ENCODE data around the gene ZNF783. TPM values are rescaled to one million over a fixed set of nuclear protein-coding genes. Genes with fewer than 3 reads are reported as not detected.

Gene ZNF783
- total and polyA plus RNA-seq, 2 experiments from 2014 or later: 7.8 to 7.9 TPM

GRCh38 chr7:149278396-149278795 lies 16.4 kb downstream of the ZNF783 start:
- peaks cover 5% of the 10 kb centered on the region for H3K9me3 ChIP-seq (ENCODE audit: low read depth)
- H3K9me2 ChIP-seq (replicated peaks; ENCODE audit: insufficient read depth): no peaks in the 10 kb centered on the region
- TF ChIP-seq CTCF (IDR thresholded peaks at IDR 0.05; ENCODE audit: poor library complexity): no peak
- TF ChIP-seq EZH2phosphoT487 (IDR thresholded peaks at IDR 0.05; ENCODE audit: low read depth, severe bottlenecking, unreplicated experiment): no peak
- no peak for TF ChIP-seq EZH2 (IDR thresholded peaks at IDR 0.05; ENCODE audit: borderline replicate concordance)
- no peaks in the 10 kb centered on the region for H3K79me2 ChIP-seq
- no peaks in the 10 kb centered on the region for H4K20me1 ChIP-seq (ENCODE audit: insufficient read depth, poor library complexity, severe bottlenecking)
- no peak for DNase-seq (ENCODE audit: low spot score)
- no peak overlapping the region for H3K4me2 ChIP-seq
- no peaks in the 10 kb centered on the region for H3K4me1 ChIP-seq (ENCODE audit: insufficient read depth)
- H3K4me3 ChIP-seq: no peak overlapping the region
- H3K27ac ChIP-seq: no peak overlapping the region
- H2AFZ ChIP-seq: no peak overlapping the region
- 96% methylated on average over 11 of the region's 11 CpGs for WGBS (ENCODE audit: low lambda C conversion rate, missing lambda C conversion rate)
- no peaks in the 10 kb centered on the region for H3K27me3 ChIP-seq
- peaks cover 3% of the 10 kb centered on the region for H3K36me3 ChIP-seq (replicated peaks; ENCODE audit: insufficient read depth, low read depth)

DNA sequence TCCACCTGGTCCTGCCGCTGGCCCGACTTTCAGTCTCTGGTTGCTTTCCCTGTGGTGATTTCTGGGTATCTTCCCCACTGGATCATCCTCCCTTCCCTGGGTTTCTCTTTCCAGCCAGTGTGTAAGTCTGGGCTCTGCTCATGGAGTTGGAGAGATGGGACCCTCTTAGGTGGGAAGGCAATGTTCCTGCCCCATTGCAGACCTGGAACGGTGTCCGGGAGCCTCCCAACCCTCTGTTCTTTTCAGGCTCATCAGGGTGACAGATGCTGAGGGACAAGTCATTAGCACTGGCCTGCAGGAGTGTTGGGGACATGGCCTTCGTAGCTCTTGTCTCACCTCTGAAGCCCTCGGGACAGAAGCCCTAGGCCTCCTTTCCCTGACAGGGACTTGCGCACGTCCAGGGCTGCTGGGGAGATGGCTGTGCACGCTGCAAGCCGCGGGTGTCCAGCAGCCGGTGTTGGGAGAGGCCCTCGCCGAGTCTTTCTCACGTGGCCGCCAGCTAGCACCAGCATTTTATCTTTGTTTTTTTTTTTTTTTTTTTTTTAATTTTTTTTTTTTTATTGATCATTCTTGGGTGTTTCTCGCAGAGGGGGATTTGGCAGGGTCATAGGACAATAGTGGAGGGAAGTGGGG lies 17.2 kb downstream of the ZNF783 start:
- no peak overlapping the region for H3K4me2 ChIP-seq
- no peaks in the 10 kb centered on the region for H4K20me1 ChIP-seq (ENCODE audit: insufficient read depth, poor library complexity, severe bottlenecking)
- H3K4me3 ChIP-seq: no peak overlapping the region
- H3K9me3 ChIP-seq (ENCODE audit: low read depth): peaks cover 5% of the 10 kb centered on the region
- H3K27me3 ChIP-seq: no peaks in the 10 kb centered on the region
- TF ChIP-seq EZH2 (IDR thresholded peaks at IDR 0.05; ENCODE audit: borderline replicate concordance) (no peak), CTCF (IDR thresholded peaks at IDR 0.05; ENCODE audit: poor library complexity) (no peak), EZH2phosphoT487 (IDR thresholded peaks at IDR 0.05; ENCODE audit: low read depth, severe bottlenecking, unreplicated experiment) (no peak)
- H3K9me2 ChIP-seq (replicated peaks; ENCODE audit: insufficient read depth): no peaks in the 10 kb centered on the region
- no peaks in the 10 kb centered on the region for H3K4me1 ChIP-seq (ENCODE audit: insufficient read depth)
- no peak for DNase-seq (ENCODE audit: low spot score)
- no peaks in the 10 kb centered on the region for H3K79me2 ChIP-seq
- no peak overlapping the region for H2AFZ ChIP-seq
- H3K36me3 ChIP-seq (replicated peaks; ENCODE audit: insufficient read depth, low read depth): peaks cover 3% of the 10 kb centered on the region
- no peak overlapping the region for H3K27ac ChIP-seq
- 98% methylated on average over 17 of the region's 17 CpGs for WGBS (ENCODE audit: low lambda C conversion rate, missing lambda C conversion rate)

GRCh38 chr7:149280151-149280550 lies 18.2 kb downstream of the ZNF783 start:
- H3K4me2 ChIP-seq: no peak overlapping the region
- TF ChIP-seq CTCF (IDR thresholded peaks at IDR 0.05; ENCODE audit: poor library complexity) (no peak), EZH2phosphoT487 (IDR thresholded peaks at IDR 0.05; ENCODE audit: low read depth, severe bottlenecking, unreplicated experiment) (no peak), EZH2 (IDR thresholded peaks at IDR 0.05; ENCODE audit: borderline replicate concordance) (no peak)
- H4K20me1 ChIP-seq (ENCODE audit: insufficient read depth, poor library complexity, severe bottlenecking): no peaks in the 10 kb centered on the region
- no peaks in the 10 kb centered on the region for H3K27me3 ChIP-seq
- DNase-seq (ENCODE audit: low spot score): no peak
- no peak overlapping the region for H2AFZ ChIP-seq
- WGBS (ENCODE audit: low lambda C conversion rate, missing lambda C conversion rate): 100% methylated on average over 2 of the region's 9 CpGs
- no peak overlapping the region for H3K4me3 ChIP-seq
- no peaks in the 10 kb centered on the region for H3K79me2 ChIP-seq
- H3K27ac ChIP-seq: no peak overlapping the region
- no peaks in the 10 kb centered on the region for H3K9me2 ChIP-seq (replicated peaks; ENCODE audit: insufficient read depth)
- no peaks in the 10 kb centered on the region for H3K36me3 ChIP-seq (replicated peaks; ENCODE audit: insufficient read depth, low read depth)
- no peaks in the 10 kb centered on the region for H3K9me3 ChIP-seq (ENCODE audit: low read depth)
- H3K4me1 ChIP-seq (ENCODE audit: insufficient read depth): peaks cover 3% of the 10 kb centered on the region

Measured in hepatocyte (in vitro differentiated cells).